GM11168 (cell line): ENCODE data around the gene GNG14.
"Not testable (repeated sequence)": the region's sequence is repeated elsewhere in the genome, so short reads cannot be mapped to it uniquely, and the experiment has no call there.

ENCODE experiments used
- in situ Hi-C: fragments of 300-500 bp; cut with MboI; formaldehyde crosslinking; loops from one replicate; pipeline ENCODE4 v1.12.0; 2022; ENCODE audit warnings: low sequenced_read_pairs; ENCODE audit not compliant: unreplicated experiment

GNG14 gene

DNA sequence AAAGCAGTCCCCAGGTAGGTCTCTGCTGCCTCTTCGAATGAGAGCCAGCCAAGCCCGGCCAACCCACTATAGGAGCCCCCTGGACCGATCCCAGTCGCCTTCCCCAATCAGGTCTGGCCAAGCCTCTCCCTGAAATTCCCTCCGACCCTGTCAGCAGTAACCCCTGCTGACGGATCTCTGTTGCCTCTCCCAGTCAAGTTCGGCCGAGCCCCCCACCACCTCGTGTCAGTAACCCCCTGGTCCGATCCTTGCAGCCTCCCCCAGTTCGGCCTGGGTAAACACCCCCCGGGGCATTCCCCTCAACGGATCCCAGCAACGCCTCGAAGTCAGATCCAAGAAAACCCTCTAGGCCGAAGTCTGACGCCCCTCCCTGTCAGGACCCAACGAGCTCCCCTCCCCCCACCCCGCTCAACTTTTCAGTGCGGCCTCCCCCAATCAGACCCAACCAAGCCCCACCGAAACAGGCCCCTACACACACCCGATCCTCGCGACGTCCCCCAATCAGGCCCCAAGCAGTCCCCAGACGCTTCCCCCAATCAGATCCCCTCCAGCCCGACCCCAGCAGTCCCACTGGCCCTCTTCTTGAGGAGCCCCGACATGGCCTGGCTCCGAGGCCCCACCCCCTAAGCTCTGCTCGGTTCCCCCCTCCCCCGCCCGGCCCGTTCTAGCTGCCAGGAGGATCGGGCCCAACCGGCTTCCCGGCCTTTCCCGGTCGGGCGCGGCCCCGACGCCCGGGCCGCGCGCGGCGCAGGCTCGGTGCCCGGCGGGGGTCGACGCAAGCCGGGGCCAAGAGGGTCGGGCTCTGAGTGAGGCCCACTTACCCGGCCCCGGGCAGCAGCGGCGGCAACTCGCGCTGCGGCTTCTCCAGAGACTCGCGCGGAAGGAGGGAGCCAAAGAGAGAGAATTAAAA is 34.1 kb downstream of the GNG14 start:
- in situ Hi-C loops: no loop called here

DNA sequence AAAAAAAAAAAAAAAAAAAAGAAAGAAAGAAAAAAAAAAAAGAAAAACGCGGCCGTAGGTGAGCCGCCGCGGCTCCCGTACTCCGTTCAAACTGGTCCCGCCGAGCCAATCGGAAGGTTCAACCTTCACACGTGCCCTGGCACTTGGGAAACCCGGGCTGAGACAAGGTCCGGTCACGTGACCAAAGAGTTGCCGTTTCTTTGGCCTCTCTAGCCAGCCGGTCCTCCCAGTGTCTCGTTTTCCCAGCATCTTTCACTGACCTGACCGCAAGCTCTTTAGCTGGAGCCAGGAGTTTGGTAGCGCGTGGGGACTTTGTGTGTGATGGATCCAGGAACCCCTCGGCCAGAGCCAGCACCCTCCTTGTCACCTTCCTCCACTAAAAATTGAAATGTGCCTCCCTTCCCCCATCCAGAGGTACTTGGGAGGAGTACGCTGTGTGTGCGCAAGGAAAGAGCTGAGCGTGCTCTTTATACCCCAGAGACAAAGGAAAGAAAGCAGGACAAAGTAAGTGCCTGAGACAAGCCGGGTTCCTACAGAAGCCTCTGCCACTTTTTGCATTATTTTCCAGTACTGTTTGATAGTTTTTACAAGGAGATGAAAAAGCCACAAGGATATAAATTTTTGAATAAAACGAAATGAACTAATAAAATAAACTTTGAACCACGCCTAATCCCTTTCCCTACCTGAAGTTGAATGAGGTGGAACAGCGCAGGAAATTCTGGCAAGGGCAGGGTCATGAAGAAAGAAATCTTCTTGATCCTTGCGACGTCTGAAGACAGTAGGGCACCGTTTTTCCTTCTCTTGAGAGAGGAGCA is 35.0 kb downstream of the GNG14 start:
- in situ Hi-C loops: no loop called here

DNA sequence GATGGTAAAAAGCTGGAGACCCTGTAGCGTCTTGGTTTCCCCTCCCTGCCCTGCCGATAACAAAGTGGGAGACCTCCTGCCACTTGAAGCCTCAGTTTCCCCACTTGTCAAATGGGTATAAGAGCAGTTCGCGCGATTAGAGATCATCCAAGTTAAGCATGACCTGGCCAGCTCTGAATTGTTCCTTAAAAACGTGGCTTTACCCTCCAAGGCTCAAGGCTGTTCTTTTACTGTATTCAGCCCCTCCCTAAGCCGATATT is 35.5 kb downstream of the GNG14 start:
- in situ Hi-C loops: no loop called here

DNA sequence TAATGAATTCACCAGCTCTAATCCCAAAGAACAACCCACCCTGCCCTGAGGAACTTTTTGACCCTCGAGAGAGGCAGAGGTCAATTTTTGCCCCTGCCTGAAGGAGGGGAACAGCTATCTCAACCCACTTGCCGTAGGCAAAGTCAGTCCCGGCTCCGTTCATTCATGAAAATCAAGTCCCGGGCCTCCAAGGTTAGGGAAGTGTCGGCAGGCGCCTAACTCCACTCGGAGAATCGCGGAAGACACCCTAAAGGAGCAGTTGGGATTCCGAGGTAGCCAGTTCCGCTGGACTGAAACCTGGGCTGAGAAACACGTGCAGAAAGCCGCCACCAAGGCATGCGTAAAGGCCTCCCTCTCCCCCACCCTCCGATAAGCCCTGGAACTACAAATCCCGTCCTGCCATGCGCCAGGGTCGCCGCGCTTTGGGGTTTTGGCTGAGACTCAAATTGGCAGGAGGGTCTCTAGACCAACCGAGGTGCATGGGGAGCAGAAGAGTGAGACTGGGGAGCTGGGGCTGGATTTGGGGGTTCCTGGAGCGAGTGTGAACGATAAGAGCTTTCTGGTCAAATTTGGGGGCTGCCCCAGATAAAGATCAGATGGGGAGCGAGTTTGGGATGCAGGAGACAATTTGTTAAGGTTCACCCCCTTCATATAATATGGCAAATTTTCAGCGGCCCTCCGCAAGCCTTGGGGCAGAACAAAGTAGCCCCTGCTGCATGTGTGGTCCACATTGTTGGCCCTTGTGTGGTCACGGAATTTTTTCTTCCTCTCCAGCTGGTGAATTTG is 36.0 kb downstream of the GNG14 start, which contains the start of gene TNPO2:
Gene TNPO2 (minus strand): TSS at position 292 of the 786 bp plus-strand sequence. CDS start 2,955 bp downstream, outside the sequence.
- in situ Hi-C loops: no loop called here

DNA sequence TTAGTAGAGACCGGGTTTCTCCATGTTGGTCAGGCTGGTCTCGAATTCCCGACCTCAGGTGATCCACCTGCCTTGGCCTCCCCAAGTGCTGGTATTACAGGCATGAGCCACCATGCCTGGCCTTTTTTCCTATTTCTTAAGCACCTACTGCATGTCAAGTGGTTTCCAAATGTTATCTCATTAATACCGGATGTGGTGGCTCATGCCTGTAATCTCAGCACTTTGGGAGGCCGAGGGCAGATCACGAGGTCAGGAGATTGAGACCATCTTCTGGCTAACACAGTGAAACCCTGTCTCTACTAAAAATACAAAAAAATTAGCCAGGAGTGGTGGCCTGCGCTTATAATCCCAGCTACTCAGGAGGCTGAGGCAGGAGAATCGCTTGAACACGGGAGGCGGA is 37.8 kb downstream of the GNG14 start:
- in situ Hi-C loops: not testable (repeated sequence)

DNA sequence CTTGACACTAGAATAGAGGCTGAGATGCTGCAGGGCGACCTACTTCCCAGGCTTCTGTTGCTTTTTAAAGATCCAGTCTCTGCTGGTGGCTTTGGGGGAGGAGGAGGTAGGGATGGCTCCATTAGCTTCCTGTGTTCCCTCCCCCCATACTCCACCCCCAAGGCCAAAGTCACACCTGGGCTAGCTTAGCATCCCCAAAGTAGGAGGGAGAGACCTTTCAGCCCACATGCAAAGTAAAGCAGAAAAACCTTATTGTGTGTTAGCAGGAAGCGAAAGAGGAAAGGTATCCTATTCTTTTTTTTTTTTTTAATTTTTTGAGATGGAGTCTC is 39.2 kb downstream of the GNG14 start:
- in situ Hi-C loops: no loop called here

DNA sequence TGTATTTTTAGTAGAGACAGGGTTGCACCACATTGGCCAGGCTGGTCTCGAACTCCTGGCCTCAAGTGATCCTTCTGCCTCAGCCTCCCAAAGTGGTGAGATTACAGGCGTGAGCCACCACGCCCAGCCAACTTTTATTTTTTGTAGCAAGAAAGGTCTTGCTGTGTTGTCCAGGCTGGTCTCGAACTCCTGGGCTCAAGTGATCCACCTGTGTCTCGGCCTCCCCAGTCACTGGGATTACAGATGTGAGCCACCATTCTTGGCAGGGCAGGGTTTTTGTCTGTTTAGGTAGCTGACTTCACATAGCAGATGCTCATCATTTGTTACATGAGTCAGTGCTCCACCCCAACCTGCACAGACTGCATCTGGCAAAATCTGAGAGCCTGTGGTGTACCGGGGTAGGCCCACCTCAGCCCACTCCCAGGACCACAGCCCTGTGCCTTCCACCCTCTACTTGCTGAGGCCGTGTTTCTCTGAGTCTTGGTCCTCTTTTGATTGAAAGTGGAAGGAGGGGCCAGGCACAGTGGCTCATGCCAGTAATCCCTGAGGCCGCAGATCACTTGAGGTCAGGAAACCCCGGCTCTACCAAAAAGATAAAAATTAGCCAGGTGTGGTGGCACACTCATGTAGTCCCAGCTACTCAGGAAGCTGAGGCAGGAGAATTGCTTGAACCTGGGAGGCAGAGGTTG is 40.1 kb downstream of the GNG14 start:
- in situ Hi-C loops: no loop called here

DNA sequence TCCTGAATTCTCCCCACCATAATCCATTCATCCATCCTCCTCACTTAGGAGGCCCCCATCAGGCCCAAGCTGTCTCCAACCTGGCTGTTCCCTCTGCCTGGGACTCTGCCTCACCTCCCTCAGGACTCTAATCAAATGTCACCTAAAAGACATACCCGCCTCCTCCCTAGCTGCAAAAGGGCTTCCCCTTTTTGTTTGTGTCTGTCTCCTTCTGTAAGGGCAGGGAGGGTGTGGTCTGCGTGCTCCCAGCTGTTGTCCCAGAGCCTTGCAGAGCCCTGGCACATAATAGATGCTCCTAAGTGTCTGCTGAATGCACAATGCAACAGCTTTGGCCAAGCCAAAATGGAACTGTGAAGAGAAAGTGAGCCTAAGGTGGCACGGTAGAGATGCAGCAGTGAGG is 42.3 kb downstream of the GNG14 start:
- in situ Hi-C loops: no loop called here

DNA sequence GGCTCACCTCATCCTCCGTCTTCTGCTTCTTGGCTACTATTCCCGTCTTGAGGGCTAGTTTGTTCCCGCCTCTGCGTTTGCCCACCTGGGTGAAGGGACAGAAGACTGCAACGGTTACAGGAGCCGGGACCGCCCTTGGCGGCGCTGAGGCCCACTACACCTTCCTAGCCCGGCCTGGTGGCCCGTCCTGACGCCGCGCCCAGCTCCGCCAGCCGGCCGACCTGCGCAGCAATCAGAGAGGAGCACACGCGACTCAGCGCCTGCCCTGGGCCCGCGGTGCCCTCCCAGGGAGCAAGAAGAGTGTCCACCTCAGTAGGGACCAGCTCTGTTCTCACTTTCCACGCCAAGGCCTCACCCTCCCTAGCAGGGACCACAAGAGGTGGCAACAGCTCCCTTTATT is 43.5 kb downstream of the GNG14 start:
- in situ Hi-C loops: no loop called here

DNA sequence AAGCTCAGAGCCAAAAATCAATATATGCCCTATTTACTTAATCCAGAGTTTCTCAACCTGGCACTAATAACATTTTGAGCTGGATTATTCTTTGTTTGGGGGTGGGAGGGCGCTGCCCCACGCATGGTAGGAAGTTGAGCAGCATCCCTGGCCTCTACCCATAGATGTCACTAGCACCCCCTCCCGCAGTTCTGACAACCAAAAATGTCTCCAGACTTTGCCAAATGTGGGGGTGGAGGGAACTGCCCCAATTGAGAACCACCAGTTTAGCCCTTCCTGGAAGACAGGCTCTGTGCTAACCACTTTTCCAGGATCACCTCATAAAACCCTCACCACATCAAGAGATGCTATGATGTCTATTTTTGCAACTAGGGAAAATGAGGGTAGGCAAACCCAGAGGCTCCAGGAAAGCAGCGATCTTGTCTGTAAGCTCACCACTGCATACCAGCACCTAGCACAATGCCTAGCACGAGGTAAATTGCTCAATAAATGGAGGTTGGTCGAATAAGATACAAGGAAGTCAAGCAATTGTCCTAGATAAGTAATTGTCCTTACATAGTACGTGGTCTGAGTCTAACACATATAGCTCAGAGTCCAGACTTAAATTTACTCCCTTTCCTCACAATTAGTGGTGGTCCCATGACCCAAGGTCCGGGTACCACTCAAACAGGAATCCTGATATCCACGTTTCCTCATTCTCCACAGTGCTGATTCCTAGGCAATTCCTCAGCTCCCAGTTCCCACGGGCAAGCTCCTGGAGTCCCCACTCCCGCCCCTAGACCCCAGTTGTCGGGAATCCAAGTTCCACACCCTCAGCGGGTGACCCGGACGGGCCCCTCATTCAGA is 45.8 kb downstream of the GNG14 start:
- in situ Hi-C loops: no loop called here

DNA sequence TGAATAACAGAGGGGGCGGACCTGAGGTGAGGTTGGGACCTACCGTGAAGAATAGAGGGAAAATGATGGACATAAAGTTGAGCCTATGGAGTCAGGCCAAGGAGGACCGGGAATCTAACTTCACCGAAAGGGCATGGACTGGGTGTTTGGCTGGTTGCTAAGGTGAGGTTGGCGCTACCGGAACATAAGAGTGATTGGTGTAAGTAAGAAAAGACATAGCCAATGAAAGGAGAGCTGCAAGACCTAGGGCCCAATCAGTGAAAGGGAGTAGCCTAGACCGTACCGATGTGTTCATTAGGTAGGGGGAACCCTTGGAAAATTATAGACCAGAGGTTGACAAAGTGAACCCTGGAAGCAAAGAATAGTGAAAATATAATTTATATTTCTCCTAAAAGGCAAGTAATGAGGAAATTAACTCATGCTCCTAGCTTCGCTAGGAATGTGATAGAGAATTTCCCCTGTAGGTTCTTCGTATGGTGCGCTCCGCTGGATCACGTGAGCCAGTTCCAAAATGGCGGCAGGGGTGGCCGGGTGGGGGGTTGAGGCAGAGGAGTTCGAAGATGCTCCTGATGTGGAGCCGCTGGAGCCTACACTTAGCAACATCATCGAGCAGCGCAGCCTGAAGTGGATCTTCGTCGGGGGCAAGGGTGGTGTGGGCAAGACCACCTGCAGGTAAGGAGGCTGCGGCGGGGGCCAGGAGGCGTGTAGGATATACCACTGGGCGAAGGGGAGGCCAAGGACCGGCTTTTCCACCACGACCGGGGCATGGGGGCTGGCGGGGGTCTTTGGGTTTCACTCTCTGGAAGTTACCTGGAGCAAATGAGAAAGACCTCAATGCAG is 49.4 kb downstream of the GNG14 start, which contains the start of gene GET3:
Gene GET3 (plus strand): TSS at position 503 of the 840 bp plus-strand sequence. CDS start 9 bp downstream, at position 512.
- in situ Hi-C loops: no loop called here

DNA sequence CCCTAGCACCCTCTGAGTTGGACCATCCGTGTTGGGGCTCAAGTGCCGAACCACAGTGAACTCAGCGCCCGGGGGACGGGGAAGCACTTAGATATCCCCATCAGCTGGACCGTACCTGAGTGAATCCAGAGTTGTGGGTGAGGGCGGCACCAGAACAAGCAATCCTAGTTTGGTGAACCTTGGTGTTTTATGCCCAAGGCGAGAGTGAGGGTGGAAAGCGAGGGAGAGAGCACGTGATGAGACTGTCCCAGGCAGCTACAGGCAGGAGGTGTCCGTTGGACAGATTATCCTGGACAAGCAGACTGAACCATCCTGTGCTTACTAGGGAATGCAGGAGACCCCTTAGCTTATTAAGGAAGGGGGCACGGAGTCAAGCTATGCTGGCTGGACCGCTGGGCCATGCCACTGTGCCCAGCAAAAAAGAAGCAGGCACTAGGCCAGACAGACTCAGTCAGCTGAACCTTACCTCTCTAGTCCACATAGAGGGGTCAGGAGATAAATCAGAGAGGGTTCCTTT is 50.1 kb downstream of the GNG14 start:
- in situ Hi-C loops: no loop called here
